ENCODE results near the gene FBN3.

GRCh38 chr19:8109890-8110662 is 39.3 kb downstream of the FBN3 start:
- no peak for TF ChIP-seq POLR2A (IDR thresholded peaks at IDR 0.05; ENCODE audit: low read depth)
- TF ChIP-seq, protein P1, sequence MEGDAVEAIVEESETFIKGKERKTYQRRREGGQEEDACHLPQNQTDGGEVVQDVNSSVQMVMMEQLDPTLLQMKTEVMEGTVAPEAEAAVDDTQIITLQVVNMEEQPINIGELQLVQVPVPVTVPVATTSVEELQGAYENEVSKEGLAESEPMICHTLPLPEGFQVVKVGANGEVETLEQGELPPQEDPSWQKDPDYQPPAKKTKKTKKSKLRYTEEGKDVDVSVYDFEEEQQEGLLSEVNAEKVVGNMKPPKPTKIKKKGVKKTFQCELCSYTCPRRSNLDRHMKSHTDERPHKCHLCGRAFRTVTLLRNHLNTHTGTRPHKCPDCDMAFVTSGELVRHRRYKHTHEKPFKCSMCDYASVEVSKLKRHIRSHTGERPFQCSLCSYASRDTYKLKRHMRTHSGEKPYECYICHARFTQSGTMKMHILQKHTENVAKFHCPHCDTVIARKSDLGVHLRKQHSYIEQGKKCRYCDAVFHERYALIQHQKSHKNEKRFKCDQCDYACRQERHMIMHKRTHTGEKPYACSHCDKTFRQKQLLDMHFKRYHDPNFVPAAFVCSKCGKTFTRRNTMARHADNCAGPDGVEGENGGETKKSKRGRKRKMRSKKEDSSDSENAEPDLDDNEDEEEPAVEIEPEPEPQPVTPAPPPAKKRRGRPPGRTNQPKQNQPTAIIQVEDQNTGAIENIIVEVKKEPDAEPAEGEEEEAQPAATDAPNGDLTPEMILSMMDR (IDR thresholded peaks at IDR 0.05), result no peak
- TF ChIP-seq POLR2AphosphoS5 (IDR thresholded peaks at IDR 0.05), result no peak
